Umbilical cord (tissue), 2 donors: ENCODE data around the gene BRD9. TPM values are rescaled to one million over a fixed set of nuclear protein-coding genes. Genes with fewer than 3 reads are reported as not detected.

Experiments used
- DNase-seq: peaks from one replicate; pipeline ENCODE4 v3.0.0-alpha.2; 2015; ENCODE audit warnings: low spot score
- total RNA-seq: library from RNA; depleted of rRNA; stranded (reverse); fragments of >200 nt; gene quantifications from one replicate; pipeline ENCODE4 v1.2.3, GENCODE V29; 2014; ENCODE audit warnings: low replicate concordance; ENCODE audit not compliant: insufficient read depth

Gene BRD9
- total RNA-seq, 1 donor from 2014 or later = 29.6 TPM

DNA sequence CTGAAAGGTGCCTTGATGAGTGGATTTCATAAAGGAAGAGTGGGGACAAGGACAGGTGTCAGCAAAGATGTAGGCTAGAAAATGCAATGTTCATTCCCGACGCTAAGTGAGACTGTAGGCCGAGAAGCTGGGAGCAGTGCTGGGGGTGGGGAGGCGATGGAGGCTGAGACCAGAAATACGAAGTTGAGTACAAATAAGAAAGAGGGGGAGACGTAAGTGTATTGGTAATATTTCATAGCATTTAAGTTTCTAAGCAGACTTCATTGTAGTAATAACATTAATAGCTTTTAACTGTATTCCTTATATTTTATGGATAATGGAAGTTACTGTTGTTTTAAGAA lies 11.1 kb upstream of the BRD9 start:
- no peak for DNase-seq

DNA sequence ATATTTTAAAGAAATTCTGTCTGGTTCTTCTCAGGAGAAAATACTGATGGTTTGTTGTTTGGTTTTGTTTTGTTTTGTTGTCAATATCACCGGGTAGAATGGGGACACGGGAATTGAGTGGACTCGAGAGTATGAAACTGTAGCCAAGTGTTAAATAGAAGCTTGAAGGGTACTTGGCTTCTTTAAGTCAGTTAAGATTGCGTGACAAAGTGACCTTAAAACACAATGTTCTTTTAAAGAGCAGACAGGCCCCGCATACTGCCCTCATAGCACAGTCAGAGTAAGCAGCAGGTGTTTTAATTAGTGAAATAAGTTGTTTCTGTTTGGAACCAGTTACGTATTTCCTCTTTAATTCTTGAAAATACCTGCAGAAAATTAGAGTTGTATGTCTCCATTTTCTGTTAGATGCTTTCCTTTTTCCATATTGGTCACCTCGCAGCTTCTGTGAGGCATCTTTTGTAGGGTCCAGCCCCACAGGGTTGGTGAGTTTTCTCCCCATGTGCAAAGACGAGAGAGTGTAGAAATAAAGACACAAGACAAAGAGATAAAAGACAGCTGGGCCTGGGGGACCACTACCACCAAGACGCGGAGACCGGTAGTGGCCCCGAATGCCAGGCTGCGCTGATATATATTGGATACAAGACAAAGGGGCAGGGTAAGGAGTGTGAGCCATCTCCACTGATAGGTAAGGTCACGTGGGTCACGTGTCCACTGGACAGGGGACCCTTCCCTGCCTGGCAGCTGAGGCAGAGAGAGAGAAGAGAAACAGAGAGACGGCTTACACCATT lies 9.7 kb upstream of the BRD9 start:
- no peak for DNase-seq

- DNase-seq = no peak
These were observed 8.2 kb upstream of the BRD9 start for GRCh38 chr5:900781-901180.

DNA sequence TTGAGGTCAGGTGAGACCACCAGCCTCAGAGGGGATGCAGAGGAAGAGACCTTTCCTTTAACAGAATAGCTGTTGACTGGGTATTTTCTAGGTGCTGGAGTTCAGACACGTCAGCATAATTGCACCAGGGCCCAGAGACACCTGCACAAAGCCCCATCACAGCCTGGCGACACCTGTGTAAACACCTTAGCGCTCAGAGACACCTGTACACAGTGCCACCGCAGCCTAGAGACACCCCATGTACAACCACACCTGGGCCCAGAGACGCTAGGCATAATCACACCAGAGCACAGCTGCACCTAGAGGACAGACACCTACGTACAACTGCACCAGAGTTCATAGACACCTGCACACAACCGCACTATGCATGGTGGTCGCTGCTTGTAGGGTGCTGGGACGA lies 1.1 kb upstream of the BRD9 start:
- DNase-seq = no peak

DNA sequence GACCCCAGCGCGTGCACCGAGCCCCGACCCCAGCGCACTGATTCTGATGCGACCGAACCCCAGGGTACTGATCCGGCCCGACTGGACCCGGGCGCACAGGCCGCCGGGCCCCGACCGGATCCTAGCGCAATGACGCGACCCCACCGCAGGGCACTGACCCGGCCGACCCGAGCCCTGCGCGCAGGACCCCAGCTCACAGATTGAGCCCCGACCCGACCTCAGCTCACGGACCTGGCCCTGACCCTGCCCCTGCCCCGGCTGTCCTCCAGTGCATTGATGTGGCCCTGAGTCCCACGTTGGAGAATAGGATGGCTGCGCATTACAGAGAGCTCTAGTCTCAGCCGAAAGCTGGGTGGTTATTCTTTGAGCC lies 521 bp upstream of the BRD9 start:
- no peak for DNase-seq

GRCh38 chr5:891837-892393 lies 686 bp downstream of the BRD9 start:
- peak; percentile 27 for DNase-seq

GRCh38 chr5:891117-891836 lies 1.3 kb downstream of the BRD9 start:
- DNase-seq = no peak

DNA sequence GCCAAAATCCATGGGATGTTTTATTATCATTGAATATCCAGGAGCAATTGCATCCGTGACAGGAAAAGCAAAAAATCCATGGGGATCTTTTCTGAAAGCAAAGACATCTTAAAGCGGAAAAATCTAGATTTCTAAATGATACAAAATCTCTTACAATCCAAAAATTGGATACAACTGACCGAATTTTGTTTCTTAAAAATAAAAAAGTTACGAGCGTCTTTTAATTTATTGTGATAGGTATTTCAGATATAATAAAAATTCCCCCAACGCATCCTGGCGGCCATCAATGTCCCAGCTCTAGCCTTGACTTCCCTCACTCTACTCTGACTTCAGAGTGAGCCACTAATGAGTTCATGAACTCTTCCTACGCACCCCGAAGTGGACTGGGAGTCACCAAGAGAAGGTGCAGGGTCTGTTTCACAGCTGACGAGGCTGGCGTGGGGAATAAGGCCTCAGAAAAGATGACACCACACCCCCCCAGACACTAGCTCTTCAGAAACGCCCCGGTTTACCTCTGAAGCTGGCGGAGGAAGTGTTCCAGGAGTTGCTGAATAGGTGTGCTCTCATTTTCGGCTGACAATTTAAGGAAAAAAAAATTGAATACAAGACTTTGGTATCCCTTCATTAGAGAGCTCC lies 3.4 kb downstream of the BRD9 start:
- no peak for DNase-seq

DNA sequence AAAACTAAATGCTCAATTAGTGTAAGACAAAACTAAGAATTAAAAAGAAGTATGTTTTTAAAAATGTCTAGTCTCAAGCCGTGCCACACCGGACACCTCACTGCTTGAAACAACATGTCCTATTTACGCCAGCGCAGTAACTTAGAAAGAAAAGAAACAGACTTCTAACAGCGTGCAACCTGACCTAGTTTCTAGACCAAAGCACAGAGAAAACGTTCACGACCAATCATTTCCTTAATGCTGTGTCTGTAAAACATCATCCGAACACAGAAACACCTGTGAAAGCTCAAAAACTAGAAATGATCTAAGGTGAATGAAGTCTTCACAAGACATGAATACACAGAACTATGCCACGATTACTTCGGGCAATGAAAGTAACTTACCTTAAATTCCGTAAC lies 4.0 kb downstream of the BRD9 start:
- no peak for DNase-seq

DNA sequence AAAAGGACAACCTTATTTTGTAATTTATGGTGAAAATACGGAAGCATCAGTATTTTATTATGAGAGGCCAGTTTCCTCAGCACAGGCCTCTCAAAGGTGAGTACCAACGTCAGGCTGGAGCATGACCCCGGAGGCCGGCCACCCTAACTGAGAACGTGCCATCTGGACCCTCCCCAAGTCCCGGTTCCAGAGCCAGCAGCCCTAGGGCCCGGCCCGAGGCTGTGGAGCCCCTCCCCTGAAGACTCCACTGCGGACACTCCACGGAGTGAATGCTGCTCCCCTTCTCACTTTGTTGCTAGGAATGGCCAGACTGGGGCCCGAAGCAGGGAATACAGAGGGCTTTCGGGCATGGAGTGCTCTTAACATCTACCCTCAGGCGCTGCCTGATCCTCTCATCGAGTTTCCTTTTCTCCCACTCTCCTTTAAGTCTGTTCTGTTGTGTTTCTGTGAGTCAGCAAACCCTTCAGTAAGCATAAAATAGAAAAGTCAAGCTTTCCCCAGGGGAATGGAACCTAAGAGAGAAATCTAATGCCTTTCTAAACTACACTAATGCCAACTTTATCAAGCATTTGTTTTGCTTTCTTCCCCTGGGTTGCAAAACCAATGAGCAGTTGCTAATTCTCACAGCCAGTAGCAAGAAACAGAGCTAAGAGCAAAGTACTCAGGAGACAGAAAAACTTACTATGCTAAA lies 4.5 kb downstream of the BRD9 start:
- no peak for DNase-seq

DNA sequence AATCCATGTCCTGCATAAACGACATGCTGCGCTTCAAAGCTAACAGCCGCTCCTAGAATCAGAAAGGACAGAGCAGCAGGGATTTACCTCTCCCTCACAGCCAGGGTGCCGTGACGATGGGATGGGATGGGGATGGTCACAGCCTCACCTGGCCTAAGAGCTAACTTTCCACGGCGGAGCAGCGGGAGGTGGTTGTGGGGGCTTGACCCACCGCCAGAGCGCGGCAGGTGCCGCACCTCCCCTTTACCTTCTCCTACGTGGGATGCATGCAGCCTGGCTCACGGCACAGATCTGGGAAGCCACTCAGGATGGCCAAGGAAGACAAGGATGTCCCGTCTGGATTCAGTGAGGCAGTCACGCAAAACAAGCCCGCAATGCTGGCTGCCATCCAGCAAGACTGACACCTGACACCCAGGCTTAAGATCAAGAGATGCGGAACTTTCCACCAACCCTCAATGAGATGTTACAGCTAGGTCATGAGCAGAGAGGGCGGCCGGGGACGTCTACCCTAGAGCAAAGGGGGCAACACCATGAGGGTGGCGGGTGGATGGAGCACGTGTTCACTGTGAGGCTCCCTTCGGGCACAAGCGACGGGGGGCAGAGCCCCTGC lies 5.8 kb downstream of the BRD9 start:
- no peak for DNase-seq

DNA sequence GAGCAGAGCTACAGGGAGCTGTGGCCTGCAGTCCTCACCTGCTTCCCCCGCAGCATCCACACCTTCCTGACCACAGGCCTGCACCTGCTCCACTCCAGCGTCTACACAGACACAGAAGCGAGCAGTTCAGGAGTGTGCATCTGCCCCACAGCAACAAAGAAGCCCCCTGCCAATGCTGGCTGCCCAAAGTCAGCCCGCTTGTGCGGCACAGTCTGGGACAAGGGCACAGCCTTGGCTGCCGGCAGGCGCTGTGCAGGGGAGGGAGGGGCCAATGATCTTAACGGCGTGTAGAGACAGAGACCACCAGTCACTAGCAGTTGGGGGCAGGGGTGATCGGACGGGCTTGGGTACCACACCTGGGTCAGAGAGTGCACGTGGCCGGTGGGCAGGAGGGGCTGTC lies 6.6 kb downstream of the BRD9 start:
- DNase-seq = no peak

GRCh38 chr5:885529-885928 lies 7.1 kb downstream of the BRD9 start:
- DNase-seq = no peak

DNA sequence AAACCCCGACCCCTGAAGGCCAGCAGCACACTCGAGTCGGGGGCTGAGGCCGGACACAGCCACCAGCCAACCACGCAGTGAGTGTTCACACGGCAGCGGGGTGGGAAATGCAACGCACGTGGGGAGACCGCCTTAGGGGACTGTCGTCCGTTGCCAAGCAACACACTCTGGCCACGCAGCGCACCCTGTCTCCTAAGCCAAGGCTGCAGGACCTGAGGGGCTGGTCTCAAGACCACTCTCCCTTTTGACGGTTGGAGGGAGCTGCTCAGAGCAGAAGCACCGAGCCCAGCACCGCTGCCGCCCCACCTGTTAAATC lies 7.5 kb downstream of the BRD9 start:
- no peak for DNase-seq

DNA sequence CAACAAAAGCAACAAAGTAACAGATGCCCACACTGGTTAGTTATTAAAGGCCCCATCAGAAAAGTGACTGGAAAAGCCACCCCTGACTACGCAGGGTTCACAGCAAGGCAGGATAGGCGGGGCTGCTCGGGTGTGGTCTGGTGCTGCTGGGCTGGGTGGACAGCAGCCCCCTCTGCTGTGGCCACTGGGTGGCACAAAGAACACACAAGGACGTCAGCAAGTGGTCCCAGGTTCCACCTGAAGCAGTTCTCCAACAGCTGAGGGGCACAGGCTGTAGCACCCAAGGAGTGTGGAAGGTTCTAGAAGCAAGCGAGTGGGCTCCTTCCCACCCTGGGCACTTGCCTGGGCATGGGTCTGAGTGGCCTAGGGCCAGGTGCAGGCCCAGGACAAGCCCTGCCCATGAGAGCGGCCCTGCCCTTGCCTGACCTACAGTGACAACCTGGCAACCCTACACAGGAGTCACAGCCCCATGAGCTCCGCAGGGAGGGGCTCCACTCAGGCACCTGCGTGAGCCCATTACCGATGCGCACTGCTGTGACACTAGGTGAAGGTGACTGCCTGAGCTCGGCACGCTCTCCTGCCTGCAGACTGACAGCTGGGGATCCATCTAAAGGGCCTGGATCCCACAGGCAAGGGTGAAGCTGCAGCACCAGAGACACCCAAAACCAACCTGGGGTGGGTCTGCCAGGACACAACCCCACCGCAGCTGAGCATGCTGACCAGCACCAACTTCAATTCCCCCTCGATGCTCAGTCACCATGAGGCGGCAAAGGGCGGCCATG lies 8.1 kb downstream of the BRD9 start:
- DNase-seq = no peak

GRCh38 chr5:883475-884181 lies 9.0 kb downstream of the BRD9 start:
- no peak for DNase-seq

- DNase-seq = no peak
These were observed 10.1 kb downstream of the BRD9 start for GRCh38 chr5:882253-883183.

GRCh38 chr5:881551-881935 lies 11.1 kb downstream of the BRD9 start:
- no peak for DNase-seq

DNA sequence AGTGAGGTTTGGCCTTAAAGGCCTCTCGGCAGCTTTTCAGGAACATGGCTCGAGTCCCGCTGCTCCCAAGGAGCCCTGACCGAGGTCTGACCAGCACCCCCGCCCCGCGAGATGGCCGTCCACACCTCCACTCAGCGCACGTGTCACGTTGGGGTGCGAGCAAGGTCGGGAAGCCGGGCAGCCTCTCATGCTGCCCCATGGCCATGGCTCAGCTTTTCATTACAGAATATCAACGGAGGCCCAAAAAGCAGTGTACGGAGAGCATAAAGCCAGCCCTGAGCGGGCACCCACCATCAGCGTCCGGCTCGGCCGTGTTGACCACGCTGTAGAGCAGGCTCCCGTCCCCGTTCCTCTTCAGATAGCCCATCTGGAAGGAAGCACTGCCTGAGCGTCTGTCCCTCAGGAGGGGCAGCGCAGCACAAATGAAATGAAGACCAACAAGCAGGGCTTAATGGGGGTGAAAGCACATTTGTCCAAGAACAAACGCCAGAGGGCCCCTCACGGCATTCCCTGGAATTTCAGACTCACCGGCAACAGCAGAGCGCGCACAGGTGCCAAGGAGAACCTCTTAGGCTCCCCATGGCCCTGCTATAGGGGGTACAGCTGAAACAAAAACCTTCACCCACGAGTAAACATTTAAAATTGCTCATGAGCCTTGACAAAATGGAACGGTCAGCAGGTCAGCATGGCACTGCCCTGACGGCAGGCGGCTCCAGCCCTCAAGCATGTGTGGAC lies 11.6 kb downstream of the BRD9 start:
- DNase-seq = no peak
